AG09309 (cell line): ENCODE data around the gene PRDM5.

Experiments used
- DNase-seq: peaks from one replicate; pipeline ENCODE4 v3.0.0-alpha.2; 2010; ENCODE audit warnings: low read depth
- H3K4me3 ChIP-seq: 2 replicates; pipeline ENCODE4 v1.5.1; 2011; ENCODE audit warnings: mild to moderate bottlenecking, low read depth, low read length, moderate library complexity; ENCODE audit not compliant: control insufficient read depth
- CTCF ChIP-seq: IDR thresholded peaks from 2 replicates; pipeline ENCODE4 v1.5.1; 2011; ENCODE audit warnings: mild to moderate bottlenecking, low read depth, low read length, inconsistent platforms; ENCODE audit not compliant: insufficient read depth, control insufficient read depth; ENCODE audit errors: missing control alignments

PRDM5 gene

GRCh38 chr4:120855307-120856001 is 67.1 kb downstream of the PRDM5 start:
- H3K4me3 ChIP-seq, result no peak overlapping the region
- DNase-seq, result no peak
- TF ChIP-seq CTCF, result no peak

GRCh38 chr4:120853161-120853935 is 69.2 kb downstream of the PRDM5 start:
- DNase-seq, result no peak
- no peak for TF ChIP-seq CTCF
- H3K4me3 ChIP-seq, result no peak overlapping the region

- H3K4me3 ChIP-seq, result no peak overlapping the region
- no peak for TF ChIP-seq CTCF
- peak; percentile 42 for DNase-seq
Measured at GRCh38 chr4:120850018-120850599, 72.4 kb downstream of the PRDM5 start.

- DNase-seq, result no peak
- TF ChIP-seq CTCF, result no peak
- no peak overlapping the region for H3K4me3 ChIP-seq
Measured at GRCh38 chr4:120847019-120847582, 75.4 kb downstream of the PRDM5 start.

- DNase-seq, result no peak
- TF ChIP-seq CTCF, result no peak
- H3K4me3 ChIP-seq, result no peak overlapping the region
Measured at GRCh38 chr4:120844528-120844921, 78.0 kb downstream of the PRDM5 start.

GRCh38 chr4:120843849-120844527 is 78.5 kb downstream of the PRDM5 start:
- DNase-seq, result no peak
- peak; percentile 28 for TF ChIP-seq CTCF
- no peak overlapping the region for H3K4me3 ChIP-seq
